GM23338 (cell line): ENCODE measurements around the gene EYS. TPM values are rescaled to one million over a fixed set of nuclear protein-coding genes. Genes with fewer than 3 reads are reported as not detected.

ENCODE experiments used
- ATAC-seq: fragments of 200-7000 bp; cut with Tn5 transposase; 3 replicates; pipeline ENCODE4 v1.9.1; 2020
- DNase-seq: peaks from one replicate; pipeline ENCODE4 v3.0.0-alpha.2; 2015; ENCODE audit warnings: low spot score
- H2AFZ ChIP-seq: fragments of 200-600 bp; sonication (generic); 2 replicates; pipeline ENCODE4 v1.8.0; 2016; ENCODE audit warnings: antibody characterized with exemption, mild to moderate bottlenecking, moderate library complexity
- H3F3A ChIP-seq: fragments of 200-600 bp; sonication (generic); replicated peaks from 2 replicates; pipeline ENCODE4 v1.8.0; 2017; ENCODE audit warnings: antibody characterized with exemption, mixed run types, low read depth
- H3K27ac ChIP-seq: fragments of 200-600 bp; sonication (generic); 2 replicates; pipeline ENCODE4 v1.6.1; 2016; ENCODE audit warnings: low read depth
- H3K27me3 ChIP-seq: fragments of 200-600 bp; sonication (generic); 2 replicates; pipeline ENCODE4 v1.8.0; 2016; ENCODE audit warnings: mild to moderate bottlenecking, mixed run types, moderate library complexity; ENCODE audit not compliant: insufficient read depth
- H3K36me3 ChIP-seq: fragments of 200-600 bp; sonication (generic); 2 replicates; pipeline ENCODE4 v1.8.0; 2016; ENCODE audit warnings: mild to moderate bottlenecking; ENCODE audit not compliant: insufficient read depth
- H3K4me1 ChIP-seq: fragments of 200-600 bp; sonication (generic); 2 replicates; pipeline ENCODE4 v1.8.0; 2016; ENCODE audit warnings: mild to moderate bottlenecking, moderate library complexity; ENCODE audit not compliant: insufficient read depth
- H3K4me2 ChIP-seq: fragments of 200-600 bp; sonication (generic); 2 replicates; pipeline ENCODE4 v1.7.1; 2017; ENCODE audit warnings: mixed run types
- H3K4me3 ChIP-seq: fragments of 200-600 bp; sonication (generic); 2 replicates; pipeline ENCODE4 v1.6.1; 2016; ENCODE audit warnings: mixed run types
- H3K79me2 ChIP-seq: fragments of 200-600 bp; sonication (generic); replicated peaks from 2 replicates; pipeline ENCODE4 v1.8.0; 2017; ENCODE audit warnings: mild to moderate bottlenecking; ENCODE audit not compliant: insufficient read depth
- H3K9me2 ChIP-seq: fragments of 200-600 bp; sonication (generic); 2 replicates; pipeline ENCODE4 v1.8.0; 2017; ENCODE audit not compliant: insufficient read depth
- H4K20me1 ChIP-seq: fragments of 200-600 bp; sonication (generic); replicated peaks from 2 replicates; pipeline ENCODE4 v1.8.0; 2017; ENCODE audit warnings: mild to moderate bottlenecking; ENCODE audit not compliant: insufficient read depth
- H3K27ac Mint-ChIP-seq: 2 replicates; pipeline ENCODE4 v1.8.0; 2020; ENCODE audit warnings: inconsistent platforms, mild to moderate bottlenecking, moderate library complexity, mixed read lengths
- H3K27me3 Mint-ChIP-seq: 3 replicates; pipeline ENCODE4 v1.8.0; 2022; ENCODE audit warnings: low read depth, mild to moderate bottlenecking, moderate library complexity, mixed read lengths, inconsistent platforms; ENCODE audit not compliant: insufficient read depth, poor library complexity
- H3K36me3 Mint-ChIP-seq: 3 replicates; pipeline ENCODE4 v1.8.0; 2021; ENCODE audit warnings: low read depth, mild to moderate bottlenecking, inconsistent platforms, moderate library complexity, mixed read lengths
- H3K4me1 Mint-ChIP-seq: 3 replicates; pipeline ENCODE4 v1.8.0; 2020; ENCODE audit warnings: mild to moderate bottlenecking, inconsistent platforms, mixed read lengths
- H3K4me3 Mint-ChIP-seq: 3 replicates; pipeline ENCODE4 v1.8.0; 2021; ENCODE audit warnings: moderate library complexity, mild to moderate bottlenecking, inconsistent platforms, mixed read lengths
- H3K9me3 Mint-ChIP-seq: 3 replicates; pipeline ENCODE4 v1.8.0; 2020; ENCODE audit warnings: moderate library complexity, mild to moderate bottlenecking, inconsistent platforms, mixed read lengths
- CREB1 ChIP-seq: fragments of 250-450 bp; sonication (Bioruptor Pico); IDR thresholded peaks from 2 replicates; pipeline ENCODE4 v1.5.0; 2020; ENCODE audit warnings: low read depth, mild to moderate bottlenecking, moderate library complexity
- EZH2 ChIP-seq: fragments of 200-600 bp; sonication (generic); IDR thresholded peaks from one replicate; pipeline ENCODE4 v1.8.0; 2017; ENCODE audit warnings: antibody characterized with exemption, mild to moderate bottlenecking, low read depth; ENCODE audit not compliant: unreplicated experiment
- JUNB ChIP-seq: IDR thresholded peaks from one replicate; pipeline ENCODE4 v1.6.1; 2016; ENCODE audit warnings: antibody characterized with exemption; ENCODE audit not compliant: unreplicated experiment
- NANOG ChIP-seq: IDR thresholded peaks from 2 replicates; pipeline ENCODE4 v1.6.1; 2016; ENCODE audit warnings: antibody characterized with exemption, borderline replicate concordance
- POLR2AphosphoS5 ChIP-seq: IDR thresholded peaks from 2 replicates; pipeline ENCODE4 v1.6.1; 2016; ENCODE audit warnings: antibody characterized with exemption, low read depth
- ZNF331 ChIP-seq: fragments of 250-450 bp; sonication (Bioruptor Pico); IDR thresholded peaks from 2 replicates; pipeline ENCODE4 v1.5.0; 2020; ENCODE audit warnings: low read depth, mild to moderate bottlenecking, moderate library complexity
- polyA plus RNA-seq: library from polyadenylated mRNA; unstranded; fragments of >200 nt; fragmentation: Nextera tagmentation; extraction: Ambion mirVana; gene quantifications from 2 replicates; pipeline ENCODE4 v1.2.1, GENCODE V29; 2016
- total RNA-seq: library from RNA; depleted of rRNA; stranded (reverse); fragments of >200 nt; shearing (Covaris generic); gene quantifications from 2 replicates; pipeline ENCODE4 v1.2.3, GENCODE V29; 2014
- TF ChIP-seq, protein P1 (sequence below): IDR thresholded peaks from 2 replicates; pipeline ENCODE4 v1.6.1; 2016; ENCODE audit warnings: antibody characterized with exemption
- TF ChIP-seq, protein P2 (sequence below): fragments of 250-450 bp; sonication (Bioruptor Pico); IDR thresholded peaks from 2 replicates; pipeline ENCODE4 v1.5.0; 2020; ENCODE audit warnings: mild to moderate bottlenecking, moderate library complexity
- TF ChIP-seq, protein P3 (sequence below), 2 experiments: fragments of 200-600 bp in 1 of 2; sonication (generic) in 1 of 2; conservative IDR thresholded peaks; 2 replicates each; pipeline versions ENCODE4 v1.5.1 to v1.6.1; 2016 to 2017; ENCODE audit warnings: antibody characterized with exemption in 2 of 2, low read depth in 2 of 2, mild to moderate bottlenecking in 2 of 2, moderate library complexity in 1 of 2

Gene EYS
- total and polyA plus RNA-seq, 2 experiments from 2014 or later, result 0.38 to 0.52 TPM

DNA sequence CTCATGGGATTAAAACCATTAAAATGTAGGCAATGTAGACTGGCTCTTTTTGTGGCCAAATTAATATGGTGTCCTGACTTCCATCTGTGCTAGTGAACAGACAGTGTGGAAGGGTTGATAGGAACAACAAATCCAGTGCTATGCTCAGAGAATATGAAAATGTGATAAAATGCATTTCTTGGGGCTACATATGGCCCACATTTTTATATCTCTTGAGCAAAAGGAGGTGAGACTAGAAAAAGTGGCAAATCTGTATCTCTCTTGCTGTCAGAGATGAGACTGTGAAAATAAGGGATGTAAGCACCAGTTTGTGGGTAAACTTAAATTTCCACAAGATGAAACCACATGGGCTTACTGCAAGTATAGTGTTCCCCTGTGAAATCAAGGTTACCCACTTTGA, 1909.3 kb downstream of the EYS start:
- Mint-ChIP-seq H3K27ac (no peak overlapping the region), H3K9me3 (no peaks in the 10 kb centered on the region; the same call in 1 of the 3 replicates), H3K4me1 (peaks cover 3% of the 10 kb centered on the region), H3K27me3 (no peaks in the 10 kb centered on the region), H3K4me3 (no peak overlapping the region), H3K36me3 (no peaks in the 10 kb centered on the region)
- H3K9me2 ChIP-seq, result no peaks in the 10 kb centered on the region
- no peaks in the 10 kb centered on the region for H3K79me2 ChIP-seq
- H4K20me1 ChIP-seq, result no peaks in the 10 kb centered on the region; the same call in 1 of the 2 replicates
- H2AFZ ChIP-seq, result no peak overlapping the region
- no peak for TF ChIP-seq JUNB
- DNase-seq (no peak), ATAC-seq (no peak)
- no peaks in the 10 kb centered on the region for H3K27me3 ChIP-seq
- H3K4me2 ChIP-seq, result no peak overlapping the region
- no peaks in the 10 kb centered on the region for H3K36me3 ChIP-seq
- no peak overlapping the region for H3K27ac ChIP-seq
- H3K4me1 ChIP-seq, result peaks cover 7% of the 10 kb centered on the region
- no peak overlapping the region for H3K4me3 ChIP-seq
- H3F3A ChIP-seq, result no peaks in the 10 kb centered on the region

DNA sequence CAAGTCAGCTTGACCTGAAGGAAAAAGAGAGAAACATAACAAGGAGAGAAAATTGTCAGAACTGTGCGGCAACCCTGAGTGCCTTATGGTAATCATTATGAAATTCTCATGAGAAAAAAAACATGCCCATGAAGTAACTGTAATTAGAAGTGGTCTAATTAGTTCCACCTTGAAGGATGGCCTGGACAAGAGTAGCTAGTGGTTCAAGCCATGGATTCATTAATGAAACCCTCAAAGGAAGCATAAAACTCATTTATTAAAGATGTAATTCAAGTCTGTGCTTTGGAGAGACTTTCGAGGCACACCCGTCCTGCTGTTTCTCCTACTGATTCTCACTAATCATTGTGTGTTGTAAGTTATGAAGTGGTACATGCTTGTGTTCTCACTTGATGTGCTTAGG, 1911.2 kb downstream of the EYS start:
- H3K36me3 Mint-ChIP-seq, result no peaks in the 10 kb centered on the region
- TF ChIP-seq CREB1 (CRISPR knock-in tag), result no peak
- Histone ChIP-seq H3K79me2 (no peaks in the 10 kb centered on the region), H4K20me1 (no peaks in the 10 kb centered on the region; the same call in 1 of the 2 replicates), H3F3A (no peaks in the 10 kb centered on the region), H3K27me3 (no peaks in the 10 kb centered on the region), H3K27ac (no peak overlapping the region), H3K9me2 (no peaks in the 10 kb centered on the region), H2AFZ (peak overlapping the region; percentile 29; the same call in 1 of the 2 replicates), H3K36me3 (no peaks in the 10 kb centered on the region), H3K4me2 (no peak overlapping the region), H3K4me1 (peaks cover 7% of the 10 kb centered on the region), H3K4me3 (no peak overlapping the region)
- no peaks in the 10 kb centered on the region; the same call in 1 of the 3 replicates for H3K9me3 Mint-ChIP-seq
- ATAC-seq (no peak), DNase-seq (no peak)
- H3K4me3 Mint-ChIP-seq, result no peak overlapping the region
- H3K27ac Mint-ChIP-seq, result no peak overlapping the region
- peaks cover 3% of the 10 kb centered on the region for H3K4me1 Mint-ChIP-seq
- no peaks in the 10 kb centered on the region for H3K27me3 Mint-ChIP-seq

- Histone ChIP-seq H3K79me2 (no peaks in the 10 kb centered on the region), H3K4me3 (no peak overlapping the region), H3K36me3 (no peaks in the 10 kb centered on the region), H3K4me1 (peaks cover 7% of the 10 kb centered on the region), H3K4me2 (no peak overlapping the region), H3K27me3 (no peaks in the 10 kb centered on the region), H3F3A (no peaks in the 10 kb centered on the region), H2AFZ (no peak overlapping the region), H4K20me1 (no peaks in the 10 kb centered on the region), H3K27ac (no peak overlapping the region), H3K9me2 (0 out of 2 replicates have a peak, but pooled peaks cover 5% of the 10 kb centered on the region)
- DNase-seq (no peak), ATAC-seq (no peak)
- H3K27ac Mint-ChIP-seq, result no peak overlapping the region
- H3K9me3 Mint-ChIP-seq, result no peaks in the 10 kb centered on the region
- H3K36me3 Mint-ChIP-seq, result no peaks in the 10 kb centered on the region
- no peaks in the 10 kb centered on the region for H3K27me3 Mint-ChIP-seq
- H3K4me3 Mint-ChIP-seq, result no peak overlapping the region
- H3K4me1 Mint-ChIP-seq, result peaks cover 3% of the 10 kb centered on the region
- TF ChIP-seq, protein P1, sequence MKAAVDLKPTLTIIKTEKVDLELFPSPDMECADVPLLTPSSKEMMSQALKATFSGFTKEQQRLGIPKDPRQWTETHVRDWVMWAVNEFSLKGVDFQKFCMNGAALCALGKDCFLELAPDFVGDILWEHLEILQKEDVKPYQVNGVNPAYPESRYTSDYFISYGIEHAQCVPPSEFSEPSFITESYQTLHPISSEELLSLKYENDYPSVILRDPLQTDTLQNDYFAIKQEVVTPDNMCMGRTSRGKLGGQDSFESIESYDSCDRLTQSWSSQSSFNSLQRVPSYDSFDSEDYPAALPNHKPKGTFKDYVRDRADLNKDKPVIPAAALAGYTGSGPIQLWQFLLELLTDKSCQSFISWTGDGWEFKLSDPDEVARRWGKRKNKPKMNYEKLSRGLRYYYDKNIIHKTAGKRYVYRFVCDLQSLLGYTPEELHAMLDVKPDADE, result no peak
- no peak for TF ChIP-seq POLR2AphosphoS5
- TF ChIP-seq NANOG, result no peak
- TF ChIP-seq EZH2, result no peak
- TF ChIP-seq, protein P2, sequence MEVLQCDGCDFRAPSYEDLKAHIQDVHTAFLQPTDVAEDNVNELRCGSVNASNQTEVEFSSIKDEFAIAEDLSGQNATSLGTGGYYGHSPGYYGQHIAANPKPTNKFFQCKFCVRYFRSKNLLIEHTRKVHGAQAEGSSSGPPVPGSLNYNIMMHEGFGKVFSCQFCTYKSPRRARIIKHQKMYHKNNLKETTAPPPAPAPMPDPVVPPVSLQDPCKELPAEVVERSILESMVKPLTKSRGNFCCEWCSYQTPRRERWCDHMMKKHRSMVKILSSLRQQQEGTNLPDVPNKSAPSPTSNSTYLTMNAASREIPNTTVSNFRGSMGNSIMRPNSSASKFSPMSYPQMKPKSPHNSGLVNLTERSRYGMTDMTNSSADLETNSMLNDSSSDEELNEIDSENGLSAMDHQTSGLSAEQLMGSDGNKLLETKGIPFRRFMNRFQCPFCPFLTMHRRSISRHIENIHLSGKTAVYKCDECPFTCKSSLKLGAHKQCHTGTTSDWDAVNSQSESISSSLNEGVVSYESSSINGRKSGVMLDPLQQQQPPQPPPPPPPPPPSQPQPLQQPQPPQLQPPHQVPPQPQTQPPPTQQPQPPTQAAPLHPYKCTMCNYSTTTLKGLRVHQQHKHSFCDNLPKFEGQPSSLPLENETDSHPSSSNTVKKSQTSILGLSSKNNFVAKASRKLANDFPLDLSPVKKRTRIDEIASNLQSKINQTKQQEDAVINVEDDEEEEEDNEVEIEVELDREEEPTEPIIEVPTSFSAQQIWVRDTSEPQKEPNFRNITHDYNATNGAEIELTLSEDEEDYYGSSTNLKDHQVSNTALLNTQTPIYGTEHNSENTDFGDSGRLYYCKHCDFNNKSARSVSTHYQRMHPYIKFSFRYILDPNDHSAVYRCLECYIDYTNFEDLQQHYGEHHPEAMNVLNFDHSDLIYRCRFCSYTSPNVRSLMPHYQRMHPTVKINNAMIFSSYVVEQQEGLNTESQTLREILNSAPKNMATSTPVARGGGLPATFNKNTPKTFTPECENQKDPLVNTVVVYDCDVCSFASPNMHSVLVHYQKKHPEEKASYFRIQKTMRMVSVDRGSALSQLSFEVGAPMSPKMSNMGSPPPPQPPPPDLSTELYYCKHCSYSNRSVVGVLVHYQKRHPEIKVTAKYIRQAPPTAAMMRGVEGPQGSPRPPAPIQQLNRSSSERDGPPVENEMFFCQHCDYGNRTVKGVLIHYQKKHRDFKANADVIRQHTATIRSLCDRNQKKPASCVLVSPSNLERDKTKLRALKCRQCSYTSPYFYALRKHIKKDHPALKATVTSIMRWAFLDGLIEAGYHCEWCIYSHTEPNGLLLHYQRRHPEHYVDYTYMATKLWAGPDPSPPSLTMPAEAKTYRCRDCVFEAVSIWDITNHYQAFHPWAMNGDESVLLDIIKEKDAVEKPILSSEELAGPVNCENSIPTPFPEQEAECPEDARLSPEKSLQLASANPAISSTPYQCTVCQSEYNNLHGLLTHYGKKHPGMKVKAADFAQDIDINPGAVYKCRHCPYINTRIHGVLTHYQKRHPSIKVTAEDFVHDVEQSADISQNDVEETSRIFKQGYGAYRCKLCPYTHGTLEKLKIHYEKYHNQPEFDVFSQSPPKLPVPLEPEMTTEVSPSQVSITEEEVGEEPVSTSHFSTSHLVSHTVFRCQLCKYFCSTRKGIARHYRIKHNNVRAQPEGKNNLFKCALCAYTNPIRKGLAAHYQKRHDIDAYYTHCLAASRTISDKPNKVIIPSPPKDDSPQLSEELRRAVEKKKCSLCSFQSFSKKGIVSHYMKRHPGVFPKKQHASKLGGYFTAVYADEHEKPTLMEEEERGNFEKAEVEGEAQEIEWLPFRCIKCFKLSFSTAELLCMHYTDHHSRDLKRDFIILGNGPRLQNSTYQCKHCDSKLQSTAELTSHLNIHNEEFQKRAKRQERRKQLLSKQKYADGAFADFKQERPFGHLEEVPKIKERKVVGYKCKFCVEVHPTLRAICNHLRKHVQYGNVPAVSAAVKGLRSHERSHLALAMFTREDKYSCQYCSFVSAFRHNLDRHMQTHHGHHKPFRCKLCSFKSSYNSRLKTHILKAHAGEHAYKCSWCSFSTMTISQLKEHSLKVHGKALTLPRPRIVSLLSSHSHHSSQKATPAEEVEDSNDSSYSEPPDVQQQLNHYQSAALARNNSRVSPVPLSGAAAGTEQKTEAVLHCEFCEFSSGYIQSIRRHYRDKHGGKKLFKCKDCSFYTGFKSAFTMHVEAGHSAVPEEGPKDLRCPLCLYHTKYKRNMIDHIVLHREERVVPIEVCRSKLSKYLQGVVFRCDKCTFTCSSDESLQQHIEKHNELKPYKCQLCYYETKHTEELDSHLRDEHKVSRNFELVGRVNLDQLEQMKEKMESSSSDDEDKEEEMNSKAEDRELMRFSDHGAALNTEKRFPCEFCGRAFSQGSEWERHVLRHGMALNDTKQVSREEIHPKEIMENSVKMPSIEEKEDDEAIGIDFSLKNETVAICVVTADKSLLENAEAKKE (CRISPR knock-in tag), result no peak
- TF ChIP-seq ZNF331 (CRISPR knock-in tag), result no peak
- TF ChIP-seq, protein P3, sequence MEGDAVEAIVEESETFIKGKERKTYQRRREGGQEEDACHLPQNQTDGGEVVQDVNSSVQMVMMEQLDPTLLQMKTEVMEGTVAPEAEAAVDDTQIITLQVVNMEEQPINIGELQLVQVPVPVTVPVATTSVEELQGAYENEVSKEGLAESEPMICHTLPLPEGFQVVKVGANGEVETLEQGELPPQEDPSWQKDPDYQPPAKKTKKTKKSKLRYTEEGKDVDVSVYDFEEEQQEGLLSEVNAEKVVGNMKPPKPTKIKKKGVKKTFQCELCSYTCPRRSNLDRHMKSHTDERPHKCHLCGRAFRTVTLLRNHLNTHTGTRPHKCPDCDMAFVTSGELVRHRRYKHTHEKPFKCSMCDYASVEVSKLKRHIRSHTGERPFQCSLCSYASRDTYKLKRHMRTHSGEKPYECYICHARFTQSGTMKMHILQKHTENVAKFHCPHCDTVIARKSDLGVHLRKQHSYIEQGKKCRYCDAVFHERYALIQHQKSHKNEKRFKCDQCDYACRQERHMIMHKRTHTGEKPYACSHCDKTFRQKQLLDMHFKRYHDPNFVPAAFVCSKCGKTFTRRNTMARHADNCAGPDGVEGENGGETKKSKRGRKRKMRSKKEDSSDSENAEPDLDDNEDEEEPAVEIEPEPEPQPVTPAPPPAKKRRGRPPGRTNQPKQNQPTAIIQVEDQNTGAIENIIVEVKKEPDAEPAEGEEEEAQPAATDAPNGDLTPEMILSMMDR (conservative IDR thresholded peaks at IDR 0.05; ENCODE audit: low read depth in 2 of 2), result no peak
These were observed 1912.0 kb downstream of the EYS start for GRCh38 chr6:63795006-63795405.
